ENCODE measurements around the gene NT5DC3.

DNA sequence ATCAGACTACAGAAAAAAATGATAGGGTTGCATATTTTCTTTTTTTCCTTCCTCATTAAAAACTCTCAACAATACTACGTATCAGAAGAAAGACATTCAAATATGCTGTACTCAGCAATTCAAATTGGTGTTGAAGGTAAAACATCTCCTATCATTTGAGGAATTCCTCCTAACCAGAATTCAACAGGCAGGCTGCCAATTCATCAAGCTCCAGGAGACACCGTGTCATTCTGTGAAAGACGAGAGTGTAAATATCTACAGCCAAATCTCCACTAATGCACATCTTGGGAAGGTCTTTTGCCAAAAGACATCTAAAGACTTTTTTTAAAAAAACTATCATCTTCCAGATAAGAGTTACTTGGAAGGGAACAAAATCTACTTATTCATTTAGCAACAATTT is 26.6 kb downstream of the NT5DC3 start:
- TF ChIP-seq, protein P1, sequence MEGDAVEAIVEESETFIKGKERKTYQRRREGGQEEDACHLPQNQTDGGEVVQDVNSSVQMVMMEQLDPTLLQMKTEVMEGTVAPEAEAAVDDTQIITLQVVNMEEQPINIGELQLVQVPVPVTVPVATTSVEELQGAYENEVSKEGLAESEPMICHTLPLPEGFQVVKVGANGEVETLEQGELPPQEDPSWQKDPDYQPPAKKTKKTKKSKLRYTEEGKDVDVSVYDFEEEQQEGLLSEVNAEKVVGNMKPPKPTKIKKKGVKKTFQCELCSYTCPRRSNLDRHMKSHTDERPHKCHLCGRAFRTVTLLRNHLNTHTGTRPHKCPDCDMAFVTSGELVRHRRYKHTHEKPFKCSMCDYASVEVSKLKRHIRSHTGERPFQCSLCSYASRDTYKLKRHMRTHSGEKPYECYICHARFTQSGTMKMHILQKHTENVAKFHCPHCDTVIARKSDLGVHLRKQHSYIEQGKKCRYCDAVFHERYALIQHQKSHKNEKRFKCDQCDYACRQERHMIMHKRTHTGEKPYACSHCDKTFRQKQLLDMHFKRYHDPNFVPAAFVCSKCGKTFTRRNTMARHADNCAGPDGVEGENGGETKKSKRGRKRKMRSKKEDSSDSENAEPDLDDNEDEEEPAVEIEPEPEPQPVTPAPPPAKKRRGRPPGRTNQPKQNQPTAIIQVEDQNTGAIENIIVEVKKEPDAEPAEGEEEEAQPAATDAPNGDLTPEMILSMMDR (conservative IDR thresholded peaks at IDR 0.05; ENCODE audit: low read depth, low read length), result no peak
- no peak for TF ChIP-seq EZH2 (IDR thresholded peaks at IDR 0.05; ENCODE audit: borderline replicate concordance, low read depth, low read length, poor library complexity, severe bottlenecking)

All from A673 (cell line).